HEK293 (cell line): Measurements from ENCODE around the gene PHF3.

Experiments
- CTCF ChIA-PET: fragments of 350-600 bp; formaldehyde crosslinking; extraction: SDS; loops from one replicate; lab custom pipeline; 2021; ENCODE audit warnings: antibody characterized with exemption; lab: Yijun Ruan, JAX
- POLR2A ChIA-PET: fragments of 300-600 bp; formaldehyde crosslinking; extraction: SDS; loops from one replicate; lab custom pipeline; 2020; ENCODE audit warnings: antibody characterized with exemption, inconsistent platforms; lab: Yijun Ruan, JAX
- H3K27ac ChIP-seq: fragments of 200-500 bp; sonication (Bioruptor generic); 2 replicates; pipeline ENCODE4 v1.5.1; 2014; ENCODE audit warnings: low read depth, low read length, control low read depth, inconsistent platforms; ENCODE audit errors: extremely low read depth
- H3K36me3 ChIP-seq, 2 experiments: fragments of 200-500 bp in 1 of 2; sonication (Bioruptor generic) in 1 of 2; 1 replicate in 1 of 2; 2 replicates in 1 of 2; pipeline ENCODE4 v1.5.1; 2014 to 2017; ENCODE audit warnings: inconsistent platforms in 2 of 2, low read length in 2 of 2; ENCODE audit not compliant: control insufficient read depth in 2 of 2, insufficient read depth in 1 of 2
- H3K4me1 ChIP-seq: fragments of 200-500 bp; sonication (Bioruptor generic); 2 replicates; pipeline ENCODE4 v1.5.1; 2014; ENCODE audit warnings: mild to moderate bottlenecking, low read length, inconsistent platforms; ENCODE audit not compliant: control insufficient read depth, insufficient read depth
- H3K4me3 ChIP-seq: 2 replicates; pipeline ENCODE4 v1.5.1; 2011; ENCODE audit warnings: low read depth, mild to moderate bottlenecking, control low read depth, low read length, moderate library complexity
- H3K9me3 ChIP-seq: fragments of 200-500 bp; sonication (Bioruptor generic); 2 replicates; pipeline ENCODE4 v1.5.1; 2014; ENCODE audit warnings: low read depth, low read length, inconsistent platforms; ENCODE audit not compliant: control insufficient read depth, insufficient read depth
- ATF2 ChIP-seq: fragments of 450-650 bp; formaldehyde crosslinking; IDR thresholded peaks from 2 replicates; pipeline ENCODE4 v1.5.1; 2016; ENCODE audit warnings: missing biosample characterization, missing genetic modification characterization, low read depth
- BCL11B ChIP-seq: fragments of 450-650 bp; formaldehyde crosslinking; IDR thresholded peaks from 2 replicates; pipeline ENCODE4 v1.5.1; 2016; ENCODE audit warnings: low read depth, missing biosample characterization, missing genetic modification characterization
- HOXC10 ChIP-seq: sonication (generic); formaldehyde crosslinking; IDR thresholded peaks from 2 replicates; pipeline ENCODE4 v1.8.1; 2023; ENCODE audit warnings: mild to moderate bottlenecking, missing genetic modification reagents
- HOXD13 ChIP-seq: sonication (generic); formaldehyde crosslinking; IDR thresholded peaks from 2 replicates; pipeline ENCODE4 v1.8.0; 2022; ENCODE audit warnings: missing genetic modification reagents, borderline replicate concordance
- MYNN ChIP-seq: fragments of 450-650 bp; formaldehyde crosslinking; IDR thresholded peaks from 2 replicates; pipeline ENCODE4 v1.5.1; 2016; ENCODE audit warnings: missing biosample characterization, missing genetic modification characterization, borderline replicate concordance
- SP7 ChIP-seq: fragments of 450-650 bp; formaldehyde crosslinking; IDR thresholded peaks from 2 replicates; pipeline ENCODE4 v1.5.1; 2016; ENCODE audit warnings: missing biosample characterization, missing genetic modification characterization
- ZBTB6 ChIP-seq: fragments of 450-650 bp; formaldehyde crosslinking; IDR thresholded peaks from 2 replicates; pipeline ENCODE4 v1.5.1; 2017; ENCODE audit warnings: missing biosample characterization, missing genetic modification characterization
- ZFP41 ChIP-seq: fragments of 450-650 bp; formaldehyde crosslinking; IDR thresholded peaks from 2 replicates; pipeline ENCODE4 v1.5.1; 2016; ENCODE audit warnings: missing biosample characterization, missing genetic modification characterization, borderline replicate concordance
- ZNF114 ChIP-seq: fragments of 450-650 bp; formaldehyde crosslinking; IDR thresholded peaks from 2 replicates; pipeline ENCODE4 v1.5.0; 2017; ENCODE audit warnings: missing biosample characterization, missing genetic modification characterization
- ZNF121 ChIP-seq: fragments of 450-650 bp; formaldehyde crosslinking; IDR thresholded peaks from 2 replicates; pipeline ENCODE4 v1.5.1; 2016; ENCODE audit warnings: missing biosample characterization, missing genetic modification characterization
- ZNF16 ChIP-seq: fragments of 450-650 bp; formaldehyde crosslinking; IDR thresholded peaks from 2 replicates; pipeline ENCODE4 v1.5.1; 2016; ENCODE audit warnings: low read depth, missing biosample characterization, missing genetic modification characterization
- ZNF266 ChIP-seq: fragments of 450-650 bp; formaldehyde crosslinking; IDR thresholded peaks from 2 replicates; pipeline ENCODE4 v1.5.1; 2016; ENCODE audit warnings: missing biosample characterization, missing genetic modification characterization, low read depth
- ZNF302 ChIP-seq: fragments of 450-650 bp; formaldehyde crosslinking; IDR thresholded peaks from 2 replicates; pipeline ENCODE4 v1.5.1; 2016; ENCODE audit warnings: missing biosample characterization, missing genetic modification characterization, low read depth
- ZNF423 ChIP-seq: fragments of 450-650 bp; formaldehyde crosslinking; IDR thresholded peaks from 2 replicates; pipeline ENCODE4 v1.5.1; 2016; ENCODE audit warnings: missing biosample characterization, missing genetic modification characterization
- ZNF426 ChIP-seq: fragments of 450-650 bp; formaldehyde crosslinking; IDR thresholded peaks from 2 replicates; pipeline ENCODE4 v1.5.1; 2017; ENCODE audit warnings: missing biosample characterization, missing genetic modification characterization, mild to moderate bottlenecking, inconsistent platforms, moderate library complexity
- ZNF501 ChIP-seq: fragments of 450-650 bp; formaldehyde crosslinking; IDR thresholded peaks from 2 replicates; pipeline ENCODE4 v1.5.1; 2016; ENCODE audit warnings: missing biosample characterization, missing genetic modification characterization
- ZNF549 ChIP-seq: fragments of 450-650 bp; IDR thresholded peaks from 2 replicates; pipeline ENCODE4 v1.5.1; 2018; ENCODE audit warnings: missing biosample characterization, missing genetic modification characterization, mild to moderate bottlenecking, inconsistent platforms, moderate library complexity
- ZNF558 ChIP-seq: fragments of 450-650 bp; formaldehyde crosslinking; IDR thresholded peaks from 2 replicates; pipeline ENCODE4 v1.5.1; 2016; ENCODE audit warnings: missing biosample characterization, missing genetic modification characterization
- ZNF580 ChIP-seq: fragments of 450-650 bp; formaldehyde crosslinking; IDR thresholded peaks from 2 replicates; pipeline ENCODE4 v1.5.1; 2016; ENCODE audit warnings: missing biosample characterization, missing genetic modification characterization
- ZNF610 ChIP-seq: fragments of 450-650 bp; formaldehyde crosslinking; IDR thresholded peaks from 2 replicates; pipeline ENCODE4 v1.5.1; 2016; ENCODE audit warnings: missing biosample characterization, missing genetic modification characterization, borderline replicate concordance
- ZNF639 ChIP-seq: fragments of 450-650 bp; formaldehyde crosslinking; IDR thresholded peaks from 2 replicates; pipeline ENCODE4 v1.5.1; 2016; ENCODE audit warnings: missing biosample characterization, missing genetic modification characterization
- ZNF645 ChIP-seq: fragments of 450-650 bp; formaldehyde crosslinking; IDR thresholded peaks from 2 replicates; pipeline ENCODE4; 2016; ENCODE audit warnings: missing biosample characterization, missing genetic modification characterization
- ZNF76 ChIP-seq: fragments of 450-650 bp; formaldehyde crosslinking; IDR thresholded peaks from 2 replicates; pipeline ENCODE4; 2016; ENCODE audit warnings: low read depth, missing biosample characterization, missing genetic modification characterization, borderline replicate concordance
- ZNF776 ChIP-seq: fragments of 450-650 bp; formaldehyde crosslinking; IDR thresholded peaks from 2 replicates; pipeline ENCODE4 v1.5.0; 2017; ENCODE audit warnings: missing biosample characterization, missing genetic modification characterization, borderline replicate concordance
- ZSCAN23 ChIP-seq: fragments of 450-650 bp; formaldehyde crosslinking; IDR thresholded peaks from 2 replicates; pipeline ENCODE4 v1.5.1; 2016; ENCODE audit warnings: missing biosample characterization, missing genetic modification characterization
- ZSCAN30 ChIP-seq: fragments of 450-650 bp; IDR thresholded peaks from 2 replicates; pipeline ENCODE4 v1.5.1; 2018; ENCODE audit warnings: missing biosample characterization, mild to moderate bottlenecking, missing genetic modification characterization, moderate library complexity
- ZSCAN4 ChIP-seq: fragments of 450-650 bp; formaldehyde crosslinking; IDR thresholded peaks from 2 replicates; pipeline ENCODE4 v1.5.1; 2017; ENCODE audit warnings: missing biosample characterization, missing genetic modification characterization

The PHF3 gene

GRCh38 chr6:63706630-63707029 is 71.0 kb downstream of the PHF3 start:
- Histone ChIP-seq H3K36me3 (peaks cover 68 to 95% of the 10 kb centered on the region in 2 experiments), H3K27ac (no peak overlapping the region), H3K9me3 (no peaks in the 10 kb centered on the region), H3K4me3 (no peak overlapping the region), H3K4me1 (no peaks in the 10 kb centered on the region)
- CTCF ChIA-PET, result interaction anchor here (0.6 to 0.8 kb wide), 2 partner anchors 58 to 487 kb away, joined by 3 read pairs; no protein-coding TSS in a partner anchor
- TF ChIP-seq ZSCAN23 (tag by site-specific recombination) (no peak), ZNF776 (tag by site-specific recombination) (no peak), ATF2 (no peak), ZNF16 (no peak), ZNF645 (tag by site-specific recombination) (no peak), SP7 (tag by site-specific recombination) (no peak), ZNF121 (tag by site-specific recombination) (no peak), ZFP41 (tag by site-specific recombination) (no peak), MYNN (tag by site-specific recombination) (no peak), ZNF549 (no peak), ZNF558 (tag by site-specific recombination) (no peak), ZNF114 (no peak), ZNF610 (no peak), HOXC10 (CRISPR knock-in tag) (no peak)
- POLR2A ChIA-PET, result no interaction called here

GRCh38 chr6:63708631-63709030 is 73.0 kb downstream of the PHF3 start:
- no peaks in the 10 kb centered on the region for H3K4me1 ChIP-seq
- peaks cover 65 to 95% of the 10 kb centered on the region in 2 experiments for H3K36me3 ChIP-seq
- H3K9me3 ChIP-seq, result no peaks in the 10 kb centered on the region
- no peak overlapping the region for H3K4me3 ChIP-seq
- CTCF ChIA-PET, result interaction anchor here (0.8 to 1.3 kb wide), 2 partner anchors 10 to 104 kb away, joined by 3 to 5 read pairs; no protein-coding TSS in a partner anchor
- H3K27ac ChIP-seq, result no peak overlapping the region
- POLR2A ChIA-PET, result interaction anchor here (0.7 kb wide), 1 partner anchor 105 kb away, joined by 4 read pairs; no protein-coding TSS in a partner anchor
- TF ChIP-seq ZNF580 (tag by site-specific recombination) (no peak), ZSCAN4 (tag by site-specific recombination) (no peak)
- TF ChIP-seq, all 188 proteins: peak for 0

- ChIA-PET CTCF (interaction anchor here (1.7 kb wide), 1 partner anchor 111 kb away, joined by 4 read pairs; no protein-coding TSS in a partner anchor), POLR2A (interaction anchor here (0.7 kb wide), 1 partner anchor 105 kb away, joined by 4 read pairs; no protein-coding TSS in a partner anchor)
- Histone ChIP-seq H3K4me3 (no peak overlapping the region), H3K27ac (no peak overlapping the region), H3K4me1 (no peaks in the 10 kb centered on the region), H3K9me3 (no peaks in the 10 kb centered on the region), H3K36me3 (peaks cover 60 to 94% of the 10 kb centered on the region in 2 experiments)
- no peak for TF ChIP-seq ZNF639 (tag by site-specific recombination)
- no peak for TF ChIP-seq ZNF302
- TF ChIP-seq ZBTB6, result no peak
- no peak for TF ChIP-seq HOXC10 (CRISPR knock-in tag)
- TF ChIP-seq ZNF501 (tag by site-specific recombination), result no peak
- TF ChIP-seq BCL11B (tag by site-specific recombination), result no peak
- no peak for TF ChIP-seq ZSCAN30 (tag by site-specific recombination)
- TF ChIP-seq ZNF423, result no peak
- TF ChIP-seq HOXD13 (CRISPR knock-in tag), result no peak
- TF ChIP-seq ZNF76 (tag by site-specific recombination), result no peak
- no peak for TF ChIP-seq ZNF266 (tag by site-specific recombination)
- no peak for TF ChIP-seq ZNF426 (tag by site-specific recombination)
Measured at GRCh38 chr6:63709148-63709547, 73.5 kb downstream of the PHF3 start.
